Kidney glomerular epithelial cell (primary cell): ENCODE measurements around the gene ETV6.

ENCODE experiments used
- DNase-seq: peaks from one replicate; lab custom pipeline; 2025; lab: John Stamatoyannopoulos, UW

ETV6 gene

DNA sequence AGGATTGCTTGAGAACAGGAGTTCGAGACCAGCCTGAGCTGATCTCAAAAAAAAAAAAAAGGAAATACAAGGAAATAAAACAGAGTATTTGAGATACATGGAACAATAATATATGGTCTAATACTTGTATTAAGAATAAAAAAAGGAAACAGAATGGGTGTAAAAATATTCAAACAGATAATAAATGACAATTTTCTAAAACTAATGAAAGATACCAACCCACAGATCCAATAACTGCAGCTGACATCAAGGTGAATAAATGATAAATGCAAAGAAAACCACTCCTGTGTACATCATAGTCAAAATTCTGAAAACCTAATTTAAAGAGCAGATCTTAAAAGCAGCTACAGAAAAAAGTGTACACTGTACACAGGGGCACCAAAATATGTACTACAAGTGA, 4.1 kb upstream of the ETV6 start:
- DNase-seq: no peak

DNA sequence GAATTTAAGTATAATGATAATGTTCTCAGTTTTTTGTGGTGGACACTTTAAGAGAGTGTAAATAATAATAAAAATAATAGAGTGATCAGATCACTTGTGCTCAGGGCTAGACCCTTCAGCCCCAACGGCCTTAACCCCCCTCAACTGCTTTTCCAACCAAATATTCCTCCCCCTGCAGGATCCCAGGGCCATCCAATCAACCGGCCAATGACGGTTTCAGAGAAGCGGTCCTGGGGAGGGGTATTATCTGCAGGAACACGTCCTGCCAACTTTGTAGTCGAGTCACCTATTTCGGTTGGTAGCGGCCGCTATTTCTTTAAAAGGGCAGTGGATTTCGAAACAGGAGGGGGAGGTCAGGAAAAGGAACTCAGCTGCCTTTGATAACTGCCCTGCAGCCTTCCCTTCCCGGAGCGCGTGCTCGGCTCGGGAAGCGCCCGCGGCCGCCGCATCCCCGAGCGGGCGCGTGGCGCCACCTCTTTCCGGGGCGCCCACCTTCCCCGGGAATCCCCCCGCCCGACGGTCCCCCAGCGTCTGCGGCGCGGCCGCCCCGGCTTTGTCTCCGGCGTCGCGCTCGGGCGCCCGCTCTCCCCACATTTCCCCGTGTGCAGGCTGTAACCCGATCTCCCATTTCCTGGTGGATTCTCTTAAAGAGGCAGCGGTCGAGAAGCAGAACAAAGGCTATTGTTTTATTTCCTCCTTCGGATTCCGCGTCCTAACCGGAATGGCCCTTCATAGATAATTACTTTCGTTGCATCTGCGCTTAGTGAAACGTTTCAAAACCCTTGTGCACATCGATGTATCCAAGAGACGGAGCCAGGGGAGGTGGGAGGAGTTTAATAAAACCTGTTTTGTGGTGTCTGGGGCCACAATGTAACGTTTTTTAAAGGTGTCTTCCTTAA, 711 bp upstream of the ETV6 start:
- DNase-seq: peak; percentile 89

DNA sequence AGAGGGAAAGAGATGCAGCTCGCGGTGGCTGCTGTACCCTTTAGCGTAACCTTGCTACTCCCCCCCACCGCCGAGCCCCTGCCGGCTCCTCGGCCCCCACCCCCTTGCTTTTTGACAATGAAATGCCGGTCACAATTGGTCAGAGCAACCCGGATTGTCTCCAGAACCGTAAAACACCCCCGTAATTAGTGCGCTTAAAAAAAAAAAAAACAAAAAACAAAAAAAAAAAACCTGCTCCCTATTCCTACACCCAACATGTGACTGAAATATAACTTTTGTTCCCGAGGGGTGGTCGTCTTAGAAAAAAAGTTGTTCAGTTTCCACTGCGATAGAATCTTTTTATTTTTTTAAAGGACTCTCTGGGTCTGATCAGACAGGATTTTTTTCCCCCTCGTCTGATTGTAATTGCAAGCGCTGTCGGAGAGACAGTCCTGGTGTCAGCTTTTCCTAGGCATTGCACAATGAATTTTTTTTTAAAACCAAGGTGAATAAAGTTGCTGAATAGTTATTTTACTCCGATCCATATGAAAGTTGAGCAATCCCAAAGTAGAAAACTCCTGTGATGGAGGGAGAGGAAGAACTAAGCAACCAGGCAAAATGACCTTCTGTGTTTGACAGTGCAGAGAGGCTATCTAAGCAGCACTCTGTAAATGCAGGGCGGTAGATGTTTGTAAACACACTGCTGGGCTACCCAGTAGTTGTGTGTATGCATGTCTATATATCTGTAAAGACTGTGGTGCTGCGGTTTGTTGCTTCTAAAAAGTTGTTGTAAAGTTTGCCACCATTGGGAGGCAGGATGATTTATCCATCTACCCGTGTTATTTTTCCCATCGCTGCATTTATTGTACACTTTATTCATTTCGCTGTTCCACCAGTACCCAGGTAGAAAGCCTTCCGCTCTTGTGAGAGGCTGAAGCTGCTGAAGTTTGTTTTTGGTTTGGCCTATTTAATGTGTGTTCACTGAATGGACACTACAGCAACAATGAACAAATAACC, 1.1 kb downstream of the ETV6 start:
- peak; percentile 71 for DNase-seq

DNA sequence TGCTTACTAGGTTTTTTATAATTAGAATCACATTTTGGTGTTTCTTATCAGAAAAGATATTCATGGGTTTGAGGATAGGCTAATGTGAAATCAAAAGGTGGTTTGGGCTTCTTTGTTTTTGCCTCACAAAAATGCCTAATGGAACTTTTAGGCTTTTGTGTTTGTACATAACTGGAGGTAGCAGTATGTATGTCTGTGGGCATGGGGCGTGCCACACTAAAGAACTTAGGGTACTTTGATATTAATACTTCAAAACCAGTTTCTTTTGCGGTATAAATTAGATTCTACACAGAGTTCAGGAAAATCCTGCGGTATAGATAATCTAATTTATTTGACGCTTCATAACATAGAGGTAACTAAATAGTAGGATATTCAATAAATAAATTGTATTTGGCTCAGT, 1.9 kb downstream of the ETV6 start:
- DNase-seq: no peak

DNA sequence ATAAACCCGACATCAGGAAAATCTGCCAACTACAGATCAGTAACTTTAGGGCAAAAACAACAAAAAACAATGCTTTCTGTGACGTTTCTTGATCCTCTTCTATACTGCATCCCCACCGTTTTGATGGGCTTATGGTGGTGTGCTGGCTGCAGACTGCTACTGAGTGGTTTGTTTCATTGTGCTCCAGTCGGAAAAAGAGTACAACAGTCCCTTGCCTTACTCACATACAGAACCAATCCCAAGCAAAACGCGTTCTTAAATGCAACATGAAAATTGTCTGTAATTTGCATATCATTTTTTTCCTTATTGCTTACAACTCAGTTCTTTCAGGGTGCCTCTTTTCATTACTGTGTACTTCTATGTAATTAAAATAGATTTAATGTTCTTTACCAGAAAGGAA, 2.3 kb downstream of the ETV6 start:
- peak; percentile 59 for DNase-seq

DNA sequence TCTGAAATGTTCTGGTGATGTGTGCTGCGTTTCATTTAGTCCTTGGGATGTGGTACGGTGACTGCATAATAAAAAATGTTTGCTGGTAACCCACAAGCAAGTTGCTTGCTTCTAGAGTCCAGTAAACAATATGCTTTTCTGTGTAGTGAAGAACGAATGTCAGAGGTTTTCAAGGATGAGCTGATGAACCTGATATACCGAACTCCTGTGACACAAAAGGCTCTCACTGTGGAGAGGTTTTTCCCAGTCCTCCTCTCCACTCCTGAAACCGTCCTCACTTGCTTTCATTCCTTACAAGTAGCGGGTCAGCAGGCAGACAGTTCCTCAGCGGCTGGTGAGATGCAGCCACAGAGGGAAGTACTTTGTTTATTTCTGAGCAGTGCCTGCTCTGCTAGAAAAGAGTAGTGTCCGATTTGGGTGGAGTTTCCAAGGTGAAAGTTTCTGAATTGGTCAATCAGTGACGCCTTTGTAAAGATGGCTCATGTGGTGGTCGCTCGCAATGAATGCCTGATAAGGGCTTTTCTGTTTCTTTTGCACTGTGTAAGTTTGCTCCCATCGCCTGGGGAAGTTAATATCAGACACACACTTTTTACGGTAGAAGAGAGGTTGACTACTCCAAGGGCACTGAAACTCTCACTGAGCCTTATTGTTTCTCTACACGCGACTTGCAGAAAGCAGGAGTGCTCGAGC, 3.0 kb downstream of the ETV6 start:
- peak; percentile 86 for DNase-seq

DNA sequence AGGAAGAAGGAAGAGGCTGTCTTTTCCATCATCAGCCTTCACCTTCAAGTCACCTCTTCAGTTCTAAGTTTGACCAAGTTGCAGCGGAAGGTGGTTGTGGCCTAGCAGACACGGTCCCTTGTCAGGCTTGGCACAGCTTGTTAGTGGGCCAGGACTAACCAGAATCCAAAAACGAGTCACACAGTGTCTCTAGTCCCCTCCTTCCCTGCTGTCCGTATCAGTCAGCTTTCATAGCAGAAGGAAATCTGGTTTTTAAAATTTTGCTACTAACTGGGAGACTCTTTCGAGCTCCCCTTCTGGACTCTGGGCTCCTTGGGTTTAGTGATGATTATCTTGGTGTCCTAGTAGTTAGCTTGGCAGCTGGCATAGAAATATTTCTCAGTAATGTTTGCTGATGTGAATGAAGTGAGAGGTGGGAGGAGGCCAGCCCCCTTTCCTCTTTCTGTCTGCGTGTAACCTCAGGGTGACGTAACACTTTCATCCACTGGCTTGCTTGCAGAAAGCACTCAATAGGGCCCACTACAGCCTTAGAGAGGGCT, 3.8 kb downstream of the ETV6 start:
- DNase-seq: peak; percentile 36

DNA sequence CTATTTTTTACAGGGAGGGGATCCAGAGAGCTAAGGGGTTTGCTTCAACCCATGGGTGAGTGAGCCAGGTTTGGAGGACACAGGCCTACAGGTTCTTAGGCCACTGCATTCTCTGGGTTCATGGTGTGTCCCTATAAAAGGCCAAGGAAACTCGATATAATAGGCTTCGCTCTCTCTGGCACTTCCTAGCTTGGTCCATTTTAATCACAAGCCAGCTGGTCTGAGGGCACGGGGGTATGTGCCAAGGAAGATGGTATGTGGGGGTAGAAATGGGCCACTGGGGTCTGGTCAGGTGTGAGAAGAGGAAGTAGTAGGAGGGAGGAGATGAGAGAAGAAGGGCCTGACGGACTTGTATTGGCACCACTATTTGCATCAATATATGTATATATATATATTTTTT, 4.9 kb downstream of the ETV6 start:
- no peak for DNase-seq

DNA sequence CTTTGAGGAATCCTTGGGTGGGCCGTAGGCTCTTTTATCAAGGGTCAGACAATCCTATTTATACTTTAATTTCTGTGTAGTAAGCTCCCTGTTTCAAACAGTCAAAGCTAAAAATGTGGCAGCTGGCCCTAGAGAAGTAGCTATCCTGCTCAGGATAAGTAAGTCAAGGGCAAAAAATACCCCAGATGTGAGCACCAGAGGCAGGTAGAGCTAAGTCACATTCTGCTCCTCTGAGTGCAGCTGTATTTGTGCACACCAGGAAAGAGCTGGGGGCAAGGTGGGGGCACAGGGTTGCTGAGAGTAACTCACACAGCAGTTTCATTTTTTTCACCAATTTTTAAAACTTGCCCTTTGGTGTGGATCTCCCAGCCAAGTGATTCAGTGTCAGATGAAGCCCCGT, 5.3 kb downstream of the ETV6 start:
- no peak for DNase-seq

DNA sequence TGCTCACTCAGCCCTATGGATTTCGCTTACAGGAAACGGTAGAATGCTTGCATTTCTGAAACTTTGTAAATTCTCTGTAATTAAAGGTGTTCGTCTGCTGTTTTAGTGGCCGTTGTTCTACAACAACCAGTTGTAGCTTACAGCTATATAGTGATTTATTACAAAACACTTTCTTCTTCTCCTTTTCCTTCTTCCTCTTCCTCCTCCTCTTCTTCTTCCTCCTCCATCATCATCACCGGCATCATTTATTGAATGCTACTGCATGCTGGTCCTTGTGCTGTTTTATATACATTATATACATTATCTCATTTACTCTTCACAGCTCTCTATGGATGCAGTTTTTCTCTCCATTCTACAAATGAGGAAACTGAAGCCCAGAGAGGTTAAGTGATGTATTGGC, 6.4 kb downstream of the ETV6 start:
- DNase-seq: no peak

DNA sequence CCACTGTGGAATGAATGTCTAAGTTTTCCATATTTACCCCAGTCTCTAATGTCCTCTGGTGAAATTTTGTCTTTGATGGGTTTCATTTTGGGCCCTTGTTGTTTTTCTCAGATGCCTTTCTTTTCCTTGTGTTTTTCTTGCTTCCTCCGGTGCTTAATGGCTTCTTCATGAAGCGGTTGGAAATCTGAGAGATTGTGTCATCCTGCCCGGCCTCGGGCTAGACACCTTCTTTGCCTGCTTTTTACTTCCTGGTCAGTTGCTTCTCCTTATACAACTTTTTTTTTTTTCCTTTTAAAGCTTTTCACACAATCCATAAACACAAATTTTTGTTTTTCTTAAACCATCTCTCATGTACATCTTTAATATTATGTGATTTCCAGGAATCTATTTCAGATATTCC, 7.1 kb downstream of the ETV6 start:
- no peak for DNase-seq

DNA sequence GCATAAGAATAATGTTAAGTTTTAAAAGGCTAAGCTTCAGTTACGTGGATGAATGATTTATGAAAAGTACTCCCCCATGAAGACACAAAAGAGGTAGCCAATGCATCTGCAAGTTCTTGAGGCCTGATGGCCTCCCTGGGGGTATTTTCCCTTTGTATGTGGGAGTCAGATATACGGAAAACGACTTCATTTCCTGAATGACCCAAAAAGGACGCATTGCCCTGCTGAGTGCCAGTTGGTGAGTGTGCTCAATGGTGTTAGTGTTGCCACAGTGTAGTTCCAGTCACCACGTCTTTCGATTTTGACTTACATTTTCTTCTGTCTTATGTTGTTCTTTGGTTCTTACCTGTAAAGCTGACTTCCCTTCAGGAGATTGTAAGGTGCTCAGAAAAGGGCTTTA, 8.0 kb downstream of the ETV6 start:
- no peak for DNase-seq

DNA sequence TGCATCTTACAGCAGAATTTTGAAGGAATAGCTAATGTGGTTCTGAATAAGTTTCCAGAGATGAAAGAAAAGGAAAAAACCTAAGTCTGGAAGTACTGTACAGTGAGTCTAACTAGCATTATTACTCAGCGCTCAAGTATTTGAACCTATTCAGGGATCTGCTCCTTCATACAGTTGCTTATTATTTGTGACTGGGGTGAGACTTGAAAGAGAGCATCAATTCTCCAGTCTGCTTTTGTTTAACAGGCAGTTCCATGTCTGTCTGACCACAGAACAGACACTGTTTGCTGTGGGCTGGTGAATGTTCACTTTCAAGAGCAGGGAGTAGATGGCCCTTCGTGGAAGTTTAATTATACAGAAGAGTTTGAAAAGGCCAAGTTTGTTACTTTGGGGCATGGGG, 9.3 kb downstream of the ETV6 start:
- peak; percentile 84 for DNase-seq

DNA sequence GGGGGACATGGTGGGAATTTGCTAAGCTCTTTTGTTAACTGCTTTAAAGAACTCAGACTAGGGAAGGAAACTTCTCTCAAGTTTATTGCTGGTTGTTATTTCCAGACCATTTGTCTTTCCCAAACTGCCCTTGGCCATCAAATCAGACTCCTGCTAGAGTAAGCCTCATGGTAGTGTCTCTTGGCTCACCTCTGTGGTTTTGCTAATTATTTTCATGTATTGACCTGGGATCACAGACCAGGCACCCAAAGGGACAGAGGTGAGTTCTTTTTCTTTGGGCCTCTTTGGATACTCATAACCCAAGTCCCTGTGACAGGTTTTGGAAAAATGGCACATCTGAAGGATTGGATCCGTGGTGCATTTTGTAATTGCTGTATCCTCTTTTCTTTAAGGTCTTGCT, 11.2 kb downstream of the ETV6 start:
- no peak for DNase-seq

DNA sequence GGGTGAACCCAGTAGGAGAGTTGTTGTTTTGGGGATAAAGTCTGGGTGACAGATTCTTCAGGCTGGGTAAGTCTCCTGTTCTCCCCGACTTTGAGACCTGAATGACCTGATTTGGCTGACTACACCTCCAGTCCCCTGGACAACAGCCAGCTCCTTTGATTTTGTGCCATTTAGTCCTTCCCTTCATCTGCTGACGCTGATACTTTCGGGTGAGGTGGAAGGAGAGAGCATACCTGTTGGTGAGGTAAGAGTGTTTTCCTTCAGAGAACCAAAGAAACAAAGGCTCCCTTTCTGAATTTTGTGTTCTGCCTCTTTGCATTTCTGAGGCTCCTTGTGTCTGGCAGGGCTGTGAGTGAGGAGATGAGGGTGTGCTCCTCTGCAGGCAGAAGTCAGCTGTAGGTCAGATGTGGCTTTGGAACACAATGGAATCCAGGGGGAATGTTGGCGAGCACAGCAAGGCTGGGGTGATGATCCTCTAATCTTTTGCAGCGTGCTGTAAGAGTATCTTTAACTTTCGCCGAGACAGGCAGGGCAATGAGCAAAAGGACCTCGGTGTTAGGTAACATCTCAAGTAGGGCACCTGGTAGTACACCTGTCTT, 12.1 kb downstream of the ETV6 start:
- DNase-seq: no peak

DNA sequence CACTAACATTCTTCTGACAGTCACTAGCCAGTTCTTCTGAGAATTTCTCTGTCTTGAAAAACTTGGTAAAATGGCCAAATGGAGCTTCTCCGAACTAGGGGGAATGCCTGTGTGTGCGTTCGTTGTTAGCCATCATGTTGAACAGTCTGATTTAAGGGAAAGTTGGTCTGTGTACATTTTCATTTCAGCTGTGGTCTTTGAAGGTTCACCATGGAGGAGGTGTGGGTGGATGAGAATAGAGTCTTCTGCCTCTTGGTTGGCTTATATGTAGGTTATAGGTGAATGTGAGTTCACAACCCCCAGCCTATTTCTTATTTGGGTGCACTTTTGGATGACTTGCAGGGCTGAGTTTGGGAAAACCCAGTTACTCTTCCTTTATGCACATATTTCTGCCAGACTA, 12.9 kb downstream of the ETV6 start:
- no peak for DNase-seq

DNA sequence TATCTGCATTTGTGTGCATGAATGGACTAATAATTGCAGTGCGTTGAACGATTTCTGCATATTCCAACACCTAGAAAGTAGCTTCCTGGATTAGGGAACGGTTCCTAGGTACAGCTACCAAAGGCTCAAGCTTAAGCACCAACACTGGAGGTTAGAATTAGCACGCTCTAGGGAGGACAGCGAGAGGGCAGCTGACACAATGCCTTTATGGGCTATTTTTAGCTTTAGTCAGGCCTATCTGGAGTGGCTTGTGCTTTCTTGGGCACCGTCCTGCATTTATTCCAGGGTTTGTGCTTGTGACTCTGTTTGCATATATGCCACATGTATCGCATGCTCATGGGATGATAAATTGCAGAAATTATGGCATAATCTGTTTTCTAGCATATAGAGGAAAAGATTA, 13.7 kb downstream of the ETV6 start:
- no peak for DNase-seq

DNA sequence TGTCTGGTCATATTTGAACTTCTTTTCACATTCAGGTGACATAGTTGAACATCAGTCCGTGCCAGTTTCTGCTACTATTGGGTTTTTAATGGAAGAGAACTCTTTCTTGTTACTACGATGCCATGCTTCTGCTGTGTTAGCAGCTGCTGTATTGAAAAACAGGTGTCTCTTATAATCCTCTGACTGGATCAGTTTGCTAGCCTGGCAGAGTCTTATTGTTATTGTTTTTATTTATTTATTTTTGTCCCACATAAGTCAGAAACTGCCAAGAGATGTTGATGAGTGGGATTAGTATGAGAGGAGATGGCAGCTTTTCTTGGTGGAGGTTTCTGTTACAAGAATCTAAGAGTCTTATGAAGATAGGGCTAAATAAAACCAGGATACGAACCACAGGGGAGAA, 14.6 kb downstream of the ETV6 start:
- DNase-seq: no peak

DNA sequence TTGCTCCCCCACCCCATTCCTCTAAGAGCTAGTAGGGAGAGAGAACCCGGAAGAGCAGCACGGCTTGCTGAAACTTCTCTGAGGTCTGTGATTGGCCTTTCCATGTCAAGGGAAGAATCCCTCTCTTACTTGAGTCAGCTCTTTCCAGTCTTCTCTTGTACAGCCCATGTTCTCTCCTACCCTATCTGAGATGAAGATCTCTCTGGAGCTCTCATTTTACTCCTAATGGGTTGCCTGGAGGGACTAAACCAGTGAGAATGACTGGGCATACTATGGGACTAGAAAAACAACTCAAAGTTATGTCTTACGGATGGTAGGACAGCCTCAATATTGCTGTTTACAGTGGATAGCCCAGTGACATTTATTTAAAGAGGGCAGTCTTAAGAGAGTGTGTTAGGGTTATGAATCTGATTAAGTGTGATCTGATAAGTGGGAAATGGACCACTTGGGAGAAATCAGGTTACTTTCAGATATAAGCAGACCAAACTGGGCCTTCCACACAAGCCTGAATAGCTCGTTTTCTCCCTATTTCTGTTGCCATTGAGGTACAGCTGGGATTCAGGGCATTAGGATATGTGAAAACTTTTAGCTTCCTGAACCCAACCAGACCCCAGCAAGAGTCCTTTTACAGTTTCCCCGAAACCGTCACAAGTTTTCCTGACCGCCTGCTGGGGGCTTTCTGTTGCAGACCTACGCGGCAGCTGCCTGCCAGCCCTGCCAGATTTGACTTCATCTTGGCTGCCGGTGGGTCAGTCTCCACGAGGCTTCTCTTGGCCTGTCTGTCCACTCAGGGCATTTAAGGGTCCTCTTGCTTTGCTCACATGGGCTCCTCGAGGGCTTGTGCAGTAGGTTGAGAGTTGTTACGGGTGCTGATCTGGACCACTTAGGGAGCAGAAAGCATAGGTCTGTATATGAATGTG, 16.9 kb downstream of the ETV6 start:
- DNase-seq: no peak

DNA sequence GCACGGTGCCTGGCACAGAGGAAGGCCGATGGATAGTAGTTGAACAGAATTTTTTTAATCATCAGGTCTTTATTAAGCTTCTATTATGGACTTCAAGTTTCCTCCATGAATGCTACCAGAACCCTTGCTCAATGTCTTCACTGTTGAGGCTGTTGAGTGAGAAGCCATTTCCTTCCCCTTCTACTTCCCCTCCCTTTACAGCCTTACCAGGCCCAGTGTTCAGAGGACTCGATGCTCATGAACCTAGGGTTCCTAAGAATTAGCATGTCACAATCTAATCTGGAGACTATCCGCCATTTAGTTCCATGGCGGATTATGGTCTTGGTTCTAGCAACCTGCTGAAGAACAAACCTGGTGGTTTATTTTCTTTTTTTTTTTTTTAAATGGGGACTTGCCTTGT, 17.7 kb downstream of the ETV6 start:
- no peak for DNase-seq

DNA sequence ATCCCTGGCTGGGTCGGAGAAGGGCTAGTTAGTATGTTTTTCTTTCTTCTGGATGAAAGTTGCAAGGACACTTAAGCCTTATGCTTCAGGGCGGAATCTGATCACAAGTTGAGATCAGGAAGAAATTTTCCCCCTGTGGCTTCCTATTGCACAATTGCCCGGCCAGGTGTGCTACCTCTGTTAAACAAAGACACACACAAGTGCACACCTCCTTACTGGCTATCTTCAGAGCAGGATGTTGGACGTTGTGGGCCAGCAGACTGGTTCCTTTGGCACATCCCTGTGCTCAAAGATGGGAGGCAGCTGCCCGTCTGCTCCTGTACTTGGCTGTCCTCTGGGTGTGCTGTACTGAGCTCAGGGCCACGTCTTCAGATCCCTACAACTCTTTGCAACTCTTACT, 19.1 kb downstream of the ETV6 start:
- no peak for DNase-seq
